Erythroblast (primary cell): ENCODE measurements around the gene POLDIP3.
A peak's percentile ranks its signal among the peaks of the same experiment; 100 is the strongest.

ENCODE experiments used
- DNase-seq, 2 experiments: peaks; one replicate each; lab custom pipeline; 2025; lab: John Stamatoyannopoulos, UW
- GATA1 ChIP-seq: IDR thresholded peaks from 2 replicates; pipeline ENCODE4 v1.6.1; 2011; ENCODE audit warnings: low read depth, mild to moderate bottlenecking, control low read depth, low read length, moderate library complexity
- POLR2A ChIP-seq: IDR thresholded peaks from 2 replicates; pipeline ENCODE4 v1.6.1; 2011; ENCODE audit warnings: mild to moderate bottlenecking, low read length

Gene POLDIP3, protein sequence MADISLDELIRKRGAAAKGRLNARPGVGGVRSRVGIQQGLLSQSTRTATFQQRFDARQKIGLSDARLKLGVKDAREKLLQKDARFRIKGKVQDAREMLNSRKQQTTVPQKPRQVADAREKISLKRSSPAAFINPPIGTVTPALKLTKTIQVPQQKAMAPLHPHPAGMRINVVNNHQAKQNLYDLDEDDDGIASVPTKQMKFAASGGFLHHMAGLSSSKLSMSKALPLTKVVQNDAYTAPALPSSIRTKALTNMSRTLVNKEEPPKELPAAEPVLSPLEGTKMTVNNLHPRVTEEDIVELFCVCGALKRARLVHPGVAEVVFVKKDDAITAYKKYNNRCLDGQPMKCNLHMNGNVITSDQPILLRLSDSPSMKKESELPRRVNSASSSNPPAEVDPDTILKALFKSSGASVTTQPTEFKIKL

DNA sequence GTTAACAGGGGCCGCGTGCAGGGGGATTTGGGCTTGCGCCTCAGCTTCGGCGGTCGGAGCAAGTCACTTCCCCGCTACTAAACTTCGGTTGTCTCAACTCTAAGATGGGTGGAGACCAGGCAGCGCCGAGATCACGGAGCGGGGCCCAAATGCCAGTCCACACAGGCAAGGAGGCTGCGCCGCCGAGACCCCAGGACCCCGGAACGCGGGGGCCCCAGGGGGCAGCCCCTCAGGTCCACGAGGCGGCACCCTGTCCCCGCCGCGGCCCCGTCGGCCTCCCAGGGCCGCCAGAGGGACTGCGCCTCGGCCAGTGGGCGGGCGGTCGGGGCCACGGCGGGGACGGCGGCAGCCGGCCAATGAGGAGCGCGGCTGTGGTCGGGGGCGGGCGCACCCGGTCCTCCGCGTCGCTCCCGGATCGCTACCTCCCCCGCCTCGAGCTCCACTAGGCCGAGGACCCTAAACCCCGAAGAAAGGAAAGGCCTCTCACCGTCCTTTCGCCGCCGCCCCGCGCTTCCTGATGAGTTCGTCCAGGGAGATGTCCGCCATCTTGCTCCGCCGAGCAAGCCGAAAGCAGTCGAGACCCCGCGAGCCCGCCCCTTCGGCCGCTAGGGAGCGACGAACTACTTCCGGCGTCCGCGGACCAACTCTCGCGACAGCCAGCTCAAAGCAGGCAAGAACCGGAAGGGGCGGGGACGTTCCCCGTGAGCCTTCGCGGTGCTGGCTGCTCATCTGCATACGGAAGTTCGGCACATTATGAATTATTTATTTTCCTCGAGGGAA lies at the start of gene POLDIP3:
POLDIP3 (minus strand) TSS at position 572 of the 780 bp plus-strand sequence; CDS start at position 546, 26 bp downstream.
- TF ChIP-seq GATA1 (no peak), POLR2A (no peak)
- peak; percentile 99 to 100 for DNase-seq

DNA sequence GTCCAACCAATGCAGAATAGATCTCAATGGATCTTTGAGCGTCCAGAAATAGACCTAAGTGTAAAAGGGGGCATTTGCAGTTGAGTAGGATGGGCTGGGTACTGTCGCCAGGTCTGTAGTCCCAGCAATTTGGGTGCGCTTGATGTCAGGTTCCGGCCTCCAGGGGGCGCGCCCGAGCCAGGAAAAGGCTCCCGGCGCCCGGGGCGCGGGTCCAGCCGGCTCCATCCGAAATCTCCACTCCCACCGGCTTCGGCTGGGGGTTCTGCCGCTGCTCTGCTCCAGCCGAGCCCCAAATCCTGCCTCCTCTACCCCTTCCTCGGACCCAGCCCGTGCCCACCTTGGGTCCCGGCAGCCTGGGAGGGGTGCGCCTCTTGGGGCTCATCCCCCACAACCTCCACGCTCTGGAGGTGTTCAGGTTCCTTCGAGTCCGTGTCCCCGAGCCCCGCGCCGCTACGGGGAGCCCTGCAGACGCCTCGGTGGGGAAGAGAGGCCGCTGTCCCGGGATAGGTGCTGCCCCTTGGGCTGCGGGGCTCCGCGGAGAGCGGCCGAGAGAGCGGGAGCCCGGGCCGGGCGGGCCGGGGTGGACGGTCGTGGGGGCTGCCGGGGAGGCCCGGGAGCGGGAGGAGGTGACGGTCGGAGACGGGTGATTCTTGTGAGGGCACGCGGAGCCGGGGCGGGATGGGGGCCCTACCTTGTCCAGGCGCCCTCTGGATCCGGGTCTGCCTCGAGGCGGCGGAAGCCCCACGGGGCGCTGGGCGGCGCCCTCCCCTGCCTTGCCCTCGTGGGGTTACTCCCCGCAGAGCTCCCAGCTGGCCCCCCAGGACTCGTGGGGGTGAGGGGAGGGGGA lies 47.5 kb upstream of the POLDIP3 start:
- peak; percentile 69 to 84 for DNase-seq
- TF ChIP-seq POLR2A: no peak
- no peak for TF ChIP-seq GATA1

DNA sequence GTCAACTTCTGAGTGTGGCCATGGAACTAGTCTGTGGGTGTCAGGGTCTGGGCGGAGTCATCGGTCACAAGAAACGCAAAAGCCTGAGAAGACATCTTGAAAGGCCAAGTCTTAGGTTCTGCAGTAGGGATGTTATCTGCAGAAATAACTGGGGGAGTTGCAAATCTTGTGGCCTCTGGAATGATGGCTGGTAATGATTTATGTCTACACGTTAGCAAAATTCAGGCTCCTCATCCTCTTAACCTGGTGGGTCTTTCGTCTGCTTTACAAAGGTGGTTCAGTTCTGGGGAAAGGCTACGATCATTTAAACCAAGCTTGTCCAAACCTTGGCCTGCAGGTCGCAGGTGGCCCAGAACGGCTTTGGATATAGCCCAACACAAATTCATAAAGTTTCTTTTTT lies 41.9 kb upstream of the POLDIP3 start:
- TF ChIP-seq POLR2A (no peak), GATA1 (no peak)
- DNase-seq: no peak

DNA sequence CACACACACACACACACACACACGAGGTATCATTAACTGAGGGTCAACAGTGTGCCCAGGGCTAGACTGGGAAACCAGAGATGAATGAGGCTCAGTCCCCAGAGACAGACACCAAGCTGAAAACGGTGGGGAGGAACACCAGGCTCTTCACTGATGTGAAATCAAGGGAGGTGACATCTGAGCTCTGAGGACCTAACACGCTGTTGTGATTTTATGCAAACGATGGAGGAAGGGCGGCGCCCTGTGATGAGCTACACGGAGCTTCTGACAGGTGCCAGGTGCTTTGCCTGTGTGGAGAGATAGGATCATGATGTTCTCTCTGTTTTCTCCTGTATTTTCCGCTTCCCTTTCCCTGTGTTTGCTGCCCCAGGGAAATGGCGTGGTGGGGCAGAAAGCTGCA lies 41.0 kb upstream of the POLDIP3 start:
- TF ChIP-seq GATA1 (no peak), POLR2A (no peak)
- no peak for DNase-seq

DNA sequence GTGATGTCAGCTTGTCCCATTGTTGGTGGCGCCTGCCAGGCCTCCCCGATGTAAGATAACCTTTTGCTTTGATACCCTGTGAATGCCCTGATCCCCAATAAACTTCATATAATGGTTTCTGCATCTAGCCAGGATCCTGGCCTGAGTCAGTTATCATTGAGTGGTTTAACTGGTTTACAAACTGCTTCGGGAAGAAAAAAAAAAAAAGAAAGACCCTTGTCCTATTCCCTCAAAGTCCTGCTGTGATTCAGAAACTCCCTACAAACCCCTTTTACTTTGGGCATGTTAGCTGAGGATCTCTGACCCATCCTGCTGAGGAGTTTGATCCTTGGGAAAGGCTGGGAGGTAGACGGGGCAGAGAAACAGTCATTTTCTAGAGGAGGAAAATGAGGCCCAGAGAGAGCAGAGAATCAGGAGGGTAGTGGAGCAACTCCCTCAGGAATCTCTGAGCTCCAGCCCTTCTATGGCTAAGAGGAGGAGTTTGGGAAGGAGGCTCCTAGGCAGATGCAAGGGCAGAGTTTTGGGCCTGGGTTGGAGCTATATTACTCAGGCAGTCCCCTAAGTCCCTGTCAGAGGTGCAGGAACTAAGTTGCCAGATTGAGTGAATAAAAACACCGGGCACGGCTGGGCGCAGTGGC lies 39.9 kb upstream of the POLDIP3 start:
- no peak for DNase-seq
- no peak for TF ChIP-seq POLR2A
- TF ChIP-seq GATA1: no peak

DNA sequence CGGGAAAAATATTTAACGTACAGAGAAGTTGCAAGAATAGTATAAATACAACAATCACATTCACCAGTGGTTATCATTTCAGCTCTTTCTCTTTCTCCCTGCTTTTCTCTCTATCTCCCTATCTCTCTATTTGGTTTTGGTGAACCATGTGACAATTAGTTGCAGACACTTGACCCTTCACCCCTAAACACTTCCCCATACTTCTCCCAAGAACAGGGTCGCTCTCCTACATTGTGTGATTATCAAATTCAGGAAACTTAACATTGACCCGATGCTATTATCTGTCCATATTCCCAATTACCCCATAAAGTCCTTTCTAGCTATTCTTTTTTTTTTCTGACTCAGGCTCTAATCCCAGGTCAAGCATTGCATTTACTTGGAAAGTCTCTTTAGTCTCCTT lies 39.3 kb upstream of the POLDIP3 start:
- no peak for DNase-seq

DNA sequence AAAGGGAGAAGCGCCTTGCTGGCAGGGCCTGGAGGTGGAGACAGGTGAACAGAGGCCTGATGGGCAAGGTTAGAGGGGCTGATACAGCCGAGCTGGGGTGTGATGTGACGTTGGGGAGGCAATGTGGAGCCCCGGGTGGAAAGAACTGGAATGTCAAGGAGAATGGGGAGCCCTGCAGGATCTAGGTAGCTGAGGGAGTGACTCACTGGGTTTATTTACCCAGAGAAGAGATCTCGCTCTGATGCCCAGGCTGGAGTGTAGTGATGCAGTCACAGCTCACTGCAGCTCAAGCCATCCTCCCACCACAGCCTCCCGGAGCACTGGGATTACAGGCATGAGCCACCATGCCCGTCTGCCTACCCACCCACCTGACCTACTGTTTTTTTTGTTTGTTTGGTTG lies 36.5 kb upstream of the POLDIP3 start:
- TF ChIP-seq GATA1: no peak
- TF ChIP-seq POLR2A: no peak
- no peak for DNase-seq

More for the DNA sequence above, 39.3 kb upstream of the POLDIP3 start:
- TF ChIP-seq POLR2A: no peak
- no peak for TF ChIP-seq GATA1

DNA sequence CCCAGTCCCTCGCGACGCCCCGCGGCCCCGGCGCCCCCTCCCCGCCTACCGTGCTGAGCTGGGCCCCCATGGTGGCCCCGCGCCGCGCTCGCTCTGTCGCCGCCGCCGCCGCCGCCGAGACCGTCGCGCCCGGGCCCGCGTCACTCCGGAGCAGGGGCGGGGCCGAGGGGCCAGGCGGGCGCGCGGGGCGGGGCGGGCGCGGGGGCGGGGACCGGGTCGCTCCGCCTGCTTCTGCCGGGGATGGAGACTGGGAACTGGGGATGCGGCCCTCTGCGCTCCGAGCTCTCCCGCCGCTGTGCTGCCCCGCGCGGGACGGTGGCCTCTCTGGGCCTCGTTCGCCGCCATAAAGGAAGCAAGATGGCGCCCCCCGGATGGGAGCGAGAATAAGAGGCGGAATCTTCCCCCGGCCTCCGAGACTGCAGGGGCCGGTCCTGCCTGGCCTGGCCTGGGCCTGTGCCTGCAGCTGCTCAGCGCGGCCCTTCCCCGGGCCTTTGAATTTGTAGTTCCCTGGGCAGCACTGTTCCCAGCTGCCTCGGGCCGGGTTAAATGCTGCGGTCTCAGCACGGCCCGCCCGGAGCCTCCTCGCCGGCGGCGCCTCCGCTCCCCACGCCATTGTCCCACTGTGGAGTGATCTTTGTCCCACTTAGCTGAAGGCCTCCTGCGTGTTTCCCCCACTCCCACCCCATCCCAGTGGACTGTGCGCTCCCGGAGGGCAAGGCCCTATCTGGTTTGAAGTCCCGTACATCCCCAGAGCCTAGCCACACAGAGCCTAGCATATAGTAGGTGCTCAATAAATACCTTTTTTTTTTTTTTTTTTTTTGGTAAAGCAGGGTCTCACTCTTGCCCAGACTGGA lies 34.8 kb upstream of the POLDIP3 start, which contains the start of gene CYB5R3:
CYB5R3 (minus strand) TSS at position 147 of the 854 bp plus-strand sequence; CDS start at position 70, 77 bp downstream.
- peak; percentile 87 to 91 for DNase-seq
- peak; percentile 8 for TF ChIP-seq POLR2A
- TF ChIP-seq GATA1: no peak

DNA sequence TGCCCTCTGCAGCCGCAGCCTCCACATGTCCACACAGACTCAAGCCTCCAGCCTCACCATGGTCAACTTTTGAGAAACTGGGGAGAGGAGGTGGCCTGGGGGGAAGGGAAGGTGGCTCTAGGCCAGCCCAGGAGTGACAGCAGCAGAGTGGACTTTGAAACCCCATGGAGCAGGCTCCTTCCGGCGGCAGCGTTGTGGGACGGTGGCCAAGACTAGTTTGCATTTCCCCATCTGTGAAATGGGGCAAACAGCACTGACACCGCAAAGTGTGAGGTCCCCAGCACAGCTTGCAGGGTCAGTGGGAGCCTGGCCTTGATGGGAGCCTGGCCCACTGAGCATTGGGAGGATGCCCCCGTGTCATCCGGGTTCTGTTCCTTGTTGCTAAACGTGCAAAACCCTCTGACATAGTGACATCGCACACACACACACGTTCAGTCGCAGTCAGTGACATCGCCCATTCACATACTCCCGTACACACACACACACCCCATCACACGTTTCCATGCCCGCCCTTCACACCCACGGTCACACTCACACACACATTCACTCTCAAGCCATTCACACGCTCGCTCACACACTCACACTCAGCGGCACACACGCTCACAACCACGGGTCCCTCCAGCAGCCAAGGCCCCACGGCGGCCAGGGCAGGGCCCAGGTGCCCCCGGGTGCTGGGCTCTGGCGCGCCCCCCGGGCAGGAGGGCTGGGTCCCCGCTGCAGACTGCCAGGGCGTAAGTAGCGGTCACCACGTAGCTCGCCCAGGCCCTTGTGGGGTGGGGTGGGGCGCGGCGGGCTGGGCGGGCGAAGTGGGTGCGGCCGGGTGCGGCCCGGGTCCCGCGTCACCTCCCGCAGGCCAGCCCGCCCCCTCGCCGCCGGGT lies 33.9 kb upstream of the POLDIP3 start:
- TF ChIP-seq GATA1 (no peak), POLR2A (peak; percentile 44)
- DNase-seq: peak; percentile 87 to 91

DNA sequence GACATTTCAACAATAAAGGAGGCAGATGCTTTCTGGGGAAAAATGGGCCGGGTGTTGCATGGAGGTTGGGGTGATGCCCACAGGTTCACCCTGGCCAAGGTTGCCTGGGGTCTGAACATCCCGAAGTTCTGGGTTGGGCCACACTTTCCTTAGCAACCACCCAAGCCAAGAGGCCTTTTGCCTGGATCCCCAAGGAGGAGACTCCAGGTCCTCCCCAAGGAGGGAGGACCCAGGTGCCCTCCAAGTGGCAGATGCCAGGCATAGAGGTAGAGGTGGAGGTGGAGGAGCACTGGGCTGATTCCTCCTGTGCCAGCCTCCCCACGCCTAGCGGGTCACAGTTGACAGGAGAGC lies 33.3 kb upstream of the POLDIP3 start:
- DNase-seq: no peak
- no peak for TF ChIP-seq GATA1
- TF ChIP-seq POLR2A: no peak

DNA sequence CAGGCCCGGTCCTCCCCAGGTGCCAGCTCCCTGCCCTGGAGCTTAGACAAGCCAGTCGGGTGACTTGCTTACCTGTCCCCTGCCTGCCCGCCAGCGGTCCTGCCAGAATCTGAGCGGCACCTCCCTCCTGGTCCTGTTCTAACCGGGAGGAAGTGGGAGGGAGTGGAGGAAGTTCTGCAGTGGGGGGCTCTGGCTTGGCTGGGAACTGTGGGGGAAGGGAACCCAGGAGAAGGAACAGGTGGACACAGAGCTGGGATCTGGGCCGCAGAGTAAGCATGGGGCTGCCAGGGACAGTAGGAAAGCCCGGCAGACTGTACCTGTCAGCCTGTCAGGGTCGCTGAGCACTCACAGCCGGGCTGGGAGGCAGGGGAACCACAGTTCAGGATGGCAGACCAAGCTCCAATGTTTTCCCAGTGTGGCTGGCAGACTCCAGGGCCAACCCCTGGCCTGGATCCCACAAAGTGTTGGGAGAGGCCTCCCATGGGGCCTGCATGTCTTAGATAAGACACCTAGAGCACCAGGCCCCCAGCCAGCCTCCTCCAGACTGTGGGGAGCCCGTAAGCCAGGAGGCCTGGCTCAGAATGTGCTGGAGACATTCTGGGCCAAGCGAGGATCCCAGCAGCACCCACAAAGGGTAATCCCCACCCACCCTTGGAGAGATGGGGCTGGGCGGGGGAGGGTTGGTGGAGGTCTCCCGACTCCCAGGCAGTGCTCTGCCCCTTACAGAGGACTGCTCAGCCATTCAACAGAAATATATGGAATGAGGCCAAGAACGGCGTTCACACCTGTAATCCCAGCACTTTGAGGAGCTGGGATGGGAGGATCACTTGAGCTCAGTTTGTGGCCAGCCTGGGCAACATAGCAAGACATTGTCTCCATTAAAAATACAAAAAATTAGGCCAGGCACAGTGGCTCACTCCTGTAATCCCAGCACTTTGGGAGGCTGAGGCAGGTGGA lies 32.2 kb upstream of the POLDIP3 start:
- peak; percentile 86 to 87 for DNase-seq
- TF ChIP-seq GATA1 (no peak), POLR2A (no peak)
